Ishikawa (cell line): Measurements from ENCODE around the gene NRXN3.

Source experiments
- CEBPB ChIP-seq: IDR thresholded peaks from 2 replicates; pipeline ENCODE4 v1.6.1; 2012
- CREB1 ChIP-seq: IDR thresholded peaks from 2 replicates; pipeline ENCODE4 v1.6.1; 2012; ENCODE audit warnings: low read depth
- EGR1 ChIP-seq: IDR thresholded peaks from 2 replicates; pipeline ENCODE4 v1.6.1; 2012
- EP300 ChIP-seq: IDR thresholded peaks from 2 replicates; pipeline ENCODE4 v1.6.1; 2012; ENCODE audit warnings: borderline replicate concordance
- FOXM1 ChIP-seq: IDR thresholded peaks from 2 replicates; pipeline ENCODE4 v1.6.1; 2012; ENCODE audit warnings: low read depth, borderline replicate concordance
- MAX ChIP-seq: IDR thresholded peaks from 2 replicates; pipeline ENCODE4 v1.6.1; 2012
- NFIC ChIP-seq: IDR thresholded peaks from 2 replicates; pipeline ENCODE4 v1.6.1; 2012
- RAD21 ChIP-seq: IDR thresholded peaks from 2 replicates; pipeline ENCODE4 v1.6.1; 2012; ENCODE audit warnings: low read depth
- REST ChIP-seq: IDR thresholded peaks from 2 replicates; pipeline ENCODE4 v1.6.1; 2012; ENCODE audit warnings: low read depth, mild to moderate bottlenecking
- TAF1 ChIP-seq: IDR thresholded peaks from 2 replicates; pipeline ENCODE4 v1.6.1; 2012; ENCODE audit warnings: low read depth, mild to moderate bottlenecking
- TCF12 ChIP-seq: IDR thresholded peaks from 2 replicates; pipeline ENCODE4 v1.6.1; 2012; ENCODE audit warnings: low read depth
- USF1 ChIP-seq: IDR thresholded peaks from 2 replicates; pipeline ENCODE4 v1.6.1; 2012
- YY1 ChIP-seq: IDR thresholded peaks from 2 replicates; pipeline ENCODE4 v1.6.1; 2012; ENCODE audit warnings: low read depth

- no peak for TF ChIP-seq NFIC
- TF ChIP-seq RAD21: no peak
- no peak for TF ChIP-seq EP300
- no peak for TF ChIP-seq REST
- TF ChIP-seq USF1: no peak
- no peak for TF ChIP-seq EGR1
- no peak for TF ChIP-seq TAF1
- TF ChIP-seq FOXM1: no peak
- no peak for TF ChIP-seq CEBPB
- TF ChIP-seq CREB1: no peak
- TF ChIP-seq MAX: no peak
- no peak for TF ChIP-seq YY1
- no peak for TF ChIP-seq TCF12
These were observed 184.9 kb downstream of the NRXN3 start for GRCh38 chr14:78355109-78355508.
